Epithelial cell of esophagus (primary cell): ENCODE results near the gene ALOX5AP.

Experiments used
- DNase-seq: peaks from one replicate; pipeline ENCODE4 v3.0.0; 2010; ENCODE audit warnings: low read depth
- H3K4me3 ChIP-seq: 2 replicates; pipeline ENCODE4 v1.5.1; 2011; ENCODE audit warnings: mild to moderate bottlenecking, low read length, control low read depth
- CTCF ChIP-seq: IDR thresholded peaks from 2 replicates; pipeline ENCODE4 v1.5.1; 2011; ENCODE audit warnings: low read depth, mild to moderate bottlenecking, low read length, control low read depth, inconsistent platforms; ENCODE audit not compliant: insufficient read depth; ENCODE audit errors: missing control alignments

ALOX5AP gene

DNA sequence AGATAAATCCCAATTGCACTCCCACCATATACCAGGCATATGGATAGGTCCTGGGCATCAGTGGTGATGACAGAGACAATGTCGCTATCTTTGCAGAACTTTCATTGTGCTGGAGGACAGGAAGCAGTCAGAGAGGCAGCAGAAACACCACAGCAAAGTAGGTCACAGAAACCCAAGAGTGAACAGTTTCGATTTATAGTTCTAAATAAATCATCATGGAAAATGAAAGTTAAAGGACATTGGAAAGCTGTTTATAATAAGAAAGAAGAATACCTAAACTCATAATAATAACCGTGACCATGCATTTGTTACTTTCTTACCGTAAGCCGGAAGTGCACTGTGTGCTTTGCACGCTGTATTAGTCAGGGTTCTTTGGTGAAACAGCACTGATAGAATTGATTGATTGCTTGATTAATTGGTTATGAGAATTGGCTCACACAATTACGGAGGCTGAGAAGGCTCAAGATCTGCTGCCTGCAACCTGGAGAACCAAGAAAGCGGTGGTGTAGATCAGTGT lies 38.9 kb downstream of the ALOX5AP start:
- H3K4me3 ChIP-seq: no peak overlapping the region
- DNase-seq: no peak
- TF ChIP-seq CTCF: no peak

DNA sequence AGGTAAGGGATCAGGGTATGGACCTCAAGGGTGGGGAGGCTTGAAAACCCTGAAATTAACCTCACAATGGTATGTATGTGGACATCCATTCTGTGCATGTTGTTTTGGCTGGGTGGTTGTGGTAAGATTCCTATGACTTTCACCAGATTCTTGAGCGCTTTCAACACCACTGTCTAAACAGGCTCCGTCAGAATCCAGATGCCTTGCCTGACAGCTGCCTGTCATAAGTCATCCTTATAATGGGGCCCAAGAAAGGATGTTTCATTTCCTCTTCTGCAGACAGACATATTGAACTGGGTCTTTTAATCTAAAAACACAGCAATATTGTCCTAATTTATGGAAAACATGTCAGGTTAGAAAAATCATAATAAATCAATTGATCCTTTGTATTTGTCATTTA lies 41.3 kb downstream of the ALOX5AP start:
- H3K4me3 ChIP-seq: no peak overlapping the region
- DNase-seq: no peak
- no peak for TF ChIP-seq CTCF

DNA sequence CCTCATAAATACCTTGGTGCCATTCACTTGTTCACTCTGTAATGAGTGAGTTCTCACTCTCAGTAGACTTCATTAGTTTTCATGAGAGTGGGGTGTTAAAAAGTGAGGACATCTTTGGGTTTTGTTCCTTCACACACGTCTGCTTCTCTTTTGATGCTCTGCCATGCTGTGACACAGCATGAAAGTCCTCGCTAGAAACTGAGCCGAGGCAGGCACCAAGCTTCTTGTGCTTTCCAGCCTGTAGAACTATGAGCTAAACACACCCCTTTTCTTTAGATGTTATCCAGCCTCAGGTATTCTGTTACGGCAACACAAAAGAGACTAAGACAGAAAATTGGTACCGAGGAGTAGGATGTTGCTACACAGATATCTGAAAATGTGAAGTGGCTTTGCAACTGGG lies 43.7 kb downstream of the ALOX5AP start:
- no peak for DNase-seq
- H3K4me3 ChIP-seq: no peak overlapping the region
- no peak for TF ChIP-seq CTCF

DNA sequence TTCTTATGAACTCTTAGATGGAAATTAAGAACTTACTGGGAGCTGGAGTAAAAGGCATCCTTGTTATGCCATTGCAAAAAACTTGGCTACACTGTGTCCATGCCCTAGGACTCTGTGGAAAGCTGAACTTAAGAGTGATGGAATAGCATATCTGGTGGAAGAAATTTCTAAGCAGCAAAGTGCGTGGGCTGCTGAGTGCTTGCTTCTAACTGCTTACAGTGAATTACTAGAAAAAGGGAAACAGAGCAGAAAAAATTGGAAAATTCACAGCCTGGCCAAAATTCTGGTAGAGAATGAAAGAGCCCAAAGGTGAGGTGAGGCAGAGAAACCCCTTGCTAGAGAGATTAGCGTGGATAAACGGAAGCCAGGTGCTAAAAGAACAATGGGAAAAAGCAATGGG lies 44.3 kb downstream of the ALOX5AP start:
- no peak for TF ChIP-seq CTCF
- no peak for DNase-seq
- H3K4me3 ChIP-seq: no peak overlapping the region

DNA sequence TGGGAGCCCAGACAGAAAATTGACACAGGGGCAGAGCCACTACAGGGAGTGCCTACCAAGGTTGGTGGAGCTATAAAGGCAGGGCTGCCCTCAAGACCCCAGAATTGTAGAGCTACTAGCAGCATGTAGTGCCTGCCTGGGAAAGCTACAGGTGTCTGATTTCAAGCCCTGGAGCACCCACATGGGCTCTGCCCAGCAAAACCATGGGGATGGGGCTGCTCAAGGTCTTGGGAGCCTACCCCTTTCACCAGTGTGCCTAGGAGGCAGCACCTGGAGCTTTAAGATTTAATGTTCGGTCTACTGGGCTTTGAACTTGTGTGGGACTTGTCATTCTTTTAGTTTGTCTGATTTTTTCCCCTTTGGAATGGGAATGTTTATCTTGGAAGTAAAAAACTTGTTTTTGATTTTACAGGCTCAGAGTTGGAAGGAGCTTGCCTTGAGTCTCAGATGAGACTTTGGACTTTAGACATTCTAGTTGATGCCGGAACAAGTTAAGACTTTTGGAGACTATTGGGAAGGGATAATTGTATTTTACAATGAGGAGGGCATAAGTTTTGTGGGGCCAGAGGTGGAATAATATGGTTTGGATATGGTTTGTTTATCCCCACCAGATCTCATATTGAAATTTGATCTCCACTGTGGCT lies 45.1 kb downstream of the ALOX5AP start:
- DNase-seq: no peak
- TF ChIP-seq CTCF: no peak
- no peak overlapping the region for H3K4me3 ChIP-seq

DNA sequence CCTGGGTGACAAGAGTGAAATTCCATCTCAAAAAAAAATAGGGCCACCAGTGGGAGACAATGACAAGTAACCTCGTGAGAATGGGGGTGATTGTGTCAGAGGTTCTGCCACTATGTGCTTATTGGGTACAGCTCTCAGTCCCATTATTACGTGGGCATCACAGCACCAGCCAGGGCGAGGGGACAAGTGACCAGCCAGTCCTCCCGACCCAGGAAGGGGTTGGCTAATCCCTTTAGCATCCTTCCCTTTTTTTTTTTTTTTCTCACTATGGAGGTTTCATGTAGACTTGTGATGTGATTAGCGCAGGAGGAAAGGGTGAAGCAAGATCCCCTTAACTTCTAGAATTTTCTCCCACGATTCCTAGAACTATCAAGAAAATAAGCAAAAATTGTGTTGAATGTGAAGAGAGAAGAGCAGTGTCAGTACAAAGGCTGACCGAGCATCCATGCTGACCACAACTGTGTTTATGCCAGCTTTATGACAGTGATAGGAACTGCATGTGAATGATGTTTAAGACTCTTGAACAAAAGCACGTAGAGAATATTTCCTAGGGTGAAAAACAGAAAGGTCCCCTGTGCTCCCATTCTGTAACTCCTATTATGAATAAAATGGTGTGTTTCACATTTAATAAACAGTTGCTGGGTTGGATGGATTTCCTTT lies 50.0 kb downstream of the ALOX5AP start:
- TF ChIP-seq CTCF: no peak
- no peak for DNase-seq
- H3K4me3 ChIP-seq: no peak overlapping the region

DNA sequence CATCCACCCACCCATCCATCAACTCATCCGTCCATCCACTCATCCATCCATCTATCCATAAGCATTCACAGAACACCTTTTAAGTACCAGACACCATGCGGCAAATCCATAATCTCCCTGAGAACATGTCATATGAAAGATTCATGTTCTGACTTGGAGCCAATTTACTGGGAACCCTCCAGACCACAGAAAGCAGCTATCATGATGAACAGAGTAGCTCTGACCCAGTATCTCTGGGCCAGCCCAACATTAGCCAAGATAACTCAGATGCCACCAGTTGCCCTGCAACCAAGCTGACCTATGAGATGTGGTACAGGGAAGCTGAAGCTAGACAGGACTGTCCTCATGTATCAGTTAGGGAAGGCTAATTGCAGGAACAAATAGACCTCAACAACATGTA lies 51.3 kb downstream of the ALOX5AP start:
- no peak for TF ChIP-seq CTCF
- H3K4me3 ChIP-seq: no peak overlapping the region
- no peak for DNase-seq
